H1 (cell line): Measurements from ENCODE around the gene MYBPC1.

Experiments
- EP300 ChIP-seq, 2 experiments: IDR thresholded peaks; 1 replicate in 1 of 2; 2 replicates in 1 of 2; pipeline ENCODE4 v1.6.1; 2011 to 2012; ENCODE audit warnings: low read depth in 2 of 2, low read length in 2 of 2, mild to moderate bottlenecking in 2 of 2, borderline replicate concordance in 1 of 2, inconsistent platforms in 1 of 2, moderate library complexity in 1 of 2
- EZH2 ChIP-seq: fragments of 200-600 bp; sonication (generic); IDR thresholded peaks from 2 replicates; pipeline ENCODE4 v1.7.1; 2012; ENCODE audit warnings: low read depth, mild to moderate bottlenecking, moderate library complexity, low read length, inconsistent platforms; ENCODE audit not compliant: severe bottlenecking
- HDAC2 ChIP-seq, 2 experiments: fragments of 300-600 bp in 1 of 2; sonication (generic) in 1 of 2; IDR thresholded peaks; 2 replicates each; pipeline ENCODE4 v1.6.1; 2011 to 2012; ENCODE audit warnings: low read depth in 2 of 2, low read length in 2 of 2, mild to moderate bottlenecking in 2 of 2, moderate library complexity in 2 of 2, borderline replicate concordance in 1 of 2, inconsistent platforms in 1 of 2
- TCF12 ChIP-seq: IDR thresholded peaks from 2 replicates; pipeline ENCODE4 v1.6.1; 2011; ENCODE audit warnings: low read depth, mild to moderate bottlenecking, low read length
- TEAD4 ChIP-seq: IDR thresholded peaks from 2 replicates; pipeline ENCODE4 v1.6.1; 2012; ENCODE audit warnings: low read depth, low read length, inconsistent platforms, mixed read lengths

GRCh38 chr12:101696251-101697196, 101.8 kb downstream of the MYBPC1 start:
- TF ChIP-seq TEAD4 (no peak), EZH2 (no peak), TCF12 (no peak), HDAC2 (IDR thresholded peaks at IDR 0.05; ENCODE audit: borderline replicate concordance in 1 of 2, low read depth in 2 of 2, low read length in 2 of 2) (no peak), EP300 (IDR thresholded peaks at IDR 0.05; ENCODE audit: borderline replicate concordance in 1 of 2, low read depth in 2 of 2, low read length in 2 of 2) (no peak)
